HG03045 (cell line): ENCODE measurements around the gene ARL5C.
"Not testable (repeated sequence)": the region's sequence is repeated elsewhere in the genome, so short reads cannot be mapped to it uniquely, and the experiment has no call there.

ENCODE experiments used
- ATAC-seq: cut with Tn5 transposase; IDR thresholded peaks from one replicate; pipeline ENCODE4 v1.9.1; 2021; ENCODE audit warnings: mild to moderate bottlenecking, moderate library complexity; ENCODE audit not compliant: unreplicated experiment

ARL5C gene

DNA sequence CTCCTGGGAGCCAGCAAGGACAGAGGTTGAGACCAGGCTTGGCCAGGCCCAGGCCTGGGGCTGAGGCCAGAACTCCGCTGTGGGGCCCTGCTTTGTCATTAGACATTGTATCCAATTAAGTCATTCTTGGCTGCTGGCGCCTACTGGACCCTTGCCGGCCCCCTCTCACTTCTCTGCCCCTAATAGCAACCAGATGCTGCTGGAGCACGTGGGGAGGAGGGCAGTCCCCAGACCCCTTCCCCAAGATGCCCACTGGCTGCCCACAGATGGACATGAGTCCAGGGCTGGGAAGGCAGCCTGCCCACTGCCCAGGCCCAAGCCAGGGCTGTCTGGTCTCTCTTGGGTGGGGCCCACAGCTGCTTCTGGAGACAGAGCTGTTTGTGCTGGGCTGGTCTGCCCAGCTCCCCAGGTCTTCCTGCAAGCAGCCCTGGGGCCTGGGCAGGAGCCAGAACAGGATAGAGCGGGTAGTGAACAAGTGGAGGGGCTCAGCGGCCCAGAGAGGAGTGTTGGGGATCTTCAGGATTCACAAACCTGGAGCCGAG is 22.3 kb downstream of the ARL5C start:
- no peak for ATAC-seq

GRCh38 chr17:39141915-39142664 is 23.9 kb downstream of the ARL5C start:
- no peak for ATAC-seq

GRCh38 chr17:39141294-39141693 is 24.7 kb downstream of the ARL5C start:
- ATAC-seq: no peak

GRCh38 chr17:39139561-39139960 is 26.4 kb downstream of the ARL5C start:
- ATAC-seq: no peak

- ATAC-seq: no peak
Observed at GRCh38 chr17:39139161-39139511, 26.8 kb downstream of the ARL5C start.

DNA sequence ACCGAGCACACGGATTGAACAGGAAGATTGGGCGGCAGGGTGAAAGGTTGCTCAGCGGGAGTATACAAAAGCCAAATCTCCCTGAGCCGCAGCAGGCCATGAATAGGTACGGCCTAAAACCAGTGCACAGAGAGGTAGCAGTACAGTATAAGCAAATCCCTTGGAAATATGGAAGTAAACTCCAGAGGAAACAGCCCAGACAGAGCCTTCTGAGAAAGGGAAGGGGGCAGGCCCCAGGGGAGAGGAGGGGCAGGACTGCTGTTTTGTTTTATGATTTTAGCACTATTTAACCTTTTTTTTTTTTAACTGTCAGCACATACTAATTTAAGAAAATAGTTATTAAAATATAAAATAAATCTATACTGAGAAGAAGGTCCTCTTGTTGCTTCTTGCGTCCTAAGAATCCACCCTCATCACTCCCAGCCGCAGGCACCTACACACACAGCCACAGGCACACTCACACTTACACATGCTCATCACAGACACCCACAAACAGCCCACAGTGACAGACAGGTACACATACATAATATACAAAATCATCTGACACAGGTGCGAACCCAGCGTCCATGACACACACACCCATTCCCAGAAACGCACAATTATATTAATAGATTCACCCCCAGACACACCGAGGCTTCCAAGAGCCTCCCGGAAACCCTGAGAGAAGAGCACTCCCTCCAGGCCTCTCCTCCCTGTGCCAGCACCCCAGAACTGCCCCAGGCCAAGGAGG is 27.4 kb downstream of the ARL5C start:
- ATAC-seq: no peak

DNA sequence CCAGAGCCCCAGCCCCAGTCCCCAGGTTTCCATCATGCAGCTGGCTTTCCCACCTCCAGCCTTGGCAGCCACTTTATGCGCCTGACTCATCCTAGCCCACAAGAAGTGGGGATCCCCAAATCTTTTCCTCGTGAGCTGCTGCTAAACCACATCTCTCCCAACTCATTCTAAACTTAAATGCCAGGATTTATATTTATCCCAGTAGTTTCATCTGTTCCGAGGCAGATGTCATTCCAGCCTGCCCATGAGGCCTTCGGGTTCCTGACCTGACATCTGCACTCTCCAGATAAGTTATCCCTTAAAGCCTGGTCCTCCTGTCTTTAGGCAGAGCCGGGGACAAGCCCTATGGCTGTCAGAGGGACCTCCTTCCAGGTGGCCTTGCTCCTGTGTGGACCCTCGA is 31.1 kb downstream of the ARL5C start:
- no peak for ATAC-seq

- ATAC-seq: no peak
Observed at GRCh38 chr17:39132192-39132610, 33.8 kb downstream of the ARL5C start.

DNA sequence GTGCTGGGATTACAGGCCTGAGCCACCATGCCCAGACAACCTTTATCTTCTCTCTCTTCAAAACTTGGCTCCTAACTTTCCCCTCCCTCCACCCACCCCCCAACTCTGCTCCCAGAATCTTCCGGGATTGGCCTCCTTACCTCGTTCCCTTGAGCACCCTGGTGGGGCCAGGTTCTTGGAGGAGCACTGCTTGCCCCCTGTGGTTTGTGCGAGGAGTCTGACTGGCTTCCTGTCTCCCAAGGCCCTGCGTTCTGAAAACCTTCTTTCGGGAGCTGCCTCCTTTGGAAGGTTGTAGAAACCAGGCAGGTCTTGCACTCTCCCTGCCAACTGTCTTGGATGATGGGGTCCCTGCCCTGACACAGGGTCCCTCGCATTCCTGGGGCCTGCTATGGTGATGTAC is 34.3 kb downstream of the ARL5C start:
- ATAC-seq: no peak

DNA sequence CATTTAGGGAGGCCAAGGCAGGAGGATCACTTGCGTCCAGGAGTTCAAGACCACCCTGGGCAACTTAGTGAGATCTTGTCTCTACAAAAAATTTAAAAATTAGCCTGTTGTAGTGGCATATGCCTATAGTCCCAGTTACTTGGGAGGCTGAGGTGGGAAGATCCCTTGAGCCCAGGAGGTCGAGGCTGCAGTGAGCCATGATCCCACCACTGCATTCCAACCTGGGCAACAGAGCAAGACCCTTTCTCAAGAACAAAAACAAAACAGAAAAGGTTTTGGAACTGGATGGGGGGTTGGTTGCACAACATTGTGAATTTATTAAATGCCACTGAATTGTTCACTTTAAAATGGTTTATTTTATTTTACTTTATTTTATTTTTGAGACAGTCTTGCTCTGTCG is 35.8 kb downstream of the ARL5C start:
- no peak for ATAC-seq

- not testable (repeated sequence) for ATAC-seq
Observed at GRCh38 chr17:39129544-39129943, 36.4 kb downstream of the ARL5C start.

- no peak for ATAC-seq
Observed at GRCh38 chr17:39126436-39126835, 39.5 kb downstream of the ARL5C start.

- ATAC-seq: no peak
Observed at GRCh38 chr17:39125143-39125875, 40.7 kb downstream of the ARL5C start.

DNA sequence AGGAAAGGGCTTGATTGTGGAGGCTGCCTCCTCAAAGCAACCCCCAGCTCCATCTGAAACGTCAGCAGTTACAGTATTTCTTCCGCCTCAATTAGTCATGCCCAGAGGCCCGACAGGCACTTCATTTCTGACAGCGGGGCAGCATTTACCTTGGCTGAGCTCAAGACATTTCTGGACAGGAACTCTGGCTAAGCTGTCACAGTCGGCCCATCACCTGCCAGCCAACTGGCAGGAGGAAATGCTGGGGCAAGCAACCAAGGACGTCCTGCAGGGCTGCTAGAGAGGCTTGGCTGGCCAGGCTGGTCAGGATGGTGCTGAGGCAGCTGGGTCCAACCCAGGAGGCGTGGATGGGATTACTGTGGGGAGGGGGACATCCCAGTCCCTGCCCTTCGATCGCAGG is 42.3 kb downstream of the ARL5C start:
- ATAC-seq: no peak

DNA sequence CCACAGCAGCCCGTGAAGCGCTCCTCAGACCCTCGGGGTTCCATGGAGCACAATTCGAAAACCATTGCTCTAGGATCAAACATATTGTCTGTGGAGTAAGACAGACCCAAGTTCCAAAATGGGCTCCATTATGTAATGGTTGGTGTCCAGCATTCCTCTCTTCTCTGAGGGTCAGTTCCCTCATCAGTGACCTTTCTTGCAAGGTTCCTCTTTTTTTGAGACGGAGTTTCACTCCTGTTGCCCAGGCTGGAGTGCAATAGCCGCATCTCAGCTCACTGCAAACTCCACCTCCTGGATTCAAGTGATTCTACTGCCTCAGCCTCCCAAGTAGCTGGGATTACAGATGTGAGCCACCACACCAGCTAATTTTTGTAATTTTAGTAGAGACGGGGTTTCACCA is 43.0 kb downstream of the ARL5C start:
- no peak for ATAC-seq

GRCh38 chr17:39121919-39122318 is 44.0 kb downstream of the ARL5C start:
- ATAC-seq: not testable (repeated sequence)

DNA sequence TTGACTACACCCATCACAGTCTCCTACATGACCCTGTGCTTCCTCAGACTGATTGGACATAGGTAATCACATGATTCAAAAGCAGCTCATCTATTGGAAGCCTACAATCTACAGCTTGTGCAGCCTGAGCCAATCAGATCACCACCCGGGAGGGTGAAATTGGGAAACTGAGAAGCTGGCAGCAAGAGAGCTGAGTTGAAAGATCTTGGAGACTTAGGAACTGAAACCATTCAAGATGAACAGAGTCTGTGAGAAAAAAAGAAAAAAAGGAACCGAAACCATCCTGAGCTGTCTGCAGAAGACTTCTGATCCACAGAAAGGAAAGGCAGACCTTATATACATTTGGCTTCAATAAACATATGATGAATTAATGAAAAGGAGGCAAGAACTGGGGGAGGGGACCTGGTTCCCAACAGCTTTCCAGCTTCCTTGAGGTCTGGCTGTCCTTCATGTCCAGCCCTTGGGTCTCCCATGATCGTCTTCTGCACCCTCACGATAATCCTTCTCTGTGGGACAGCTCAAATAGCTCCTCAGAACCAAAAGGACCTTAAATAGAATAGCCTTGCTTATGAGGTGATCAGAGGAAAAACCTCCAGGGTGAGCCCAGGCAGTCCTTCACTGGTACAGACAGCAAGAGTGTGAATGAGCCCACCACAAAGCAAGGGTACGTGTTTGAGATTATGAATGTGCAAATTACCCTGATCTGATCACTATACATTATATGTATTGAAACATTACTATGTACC is 47.1 kb downstream of the ARL5C start:
- ATAC-seq: no peak

- no peak for ATAC-seq
Observed at GRCh38 chr17:39116224-39116623, 49.7 kb downstream of the ARL5C start.

DNA sequence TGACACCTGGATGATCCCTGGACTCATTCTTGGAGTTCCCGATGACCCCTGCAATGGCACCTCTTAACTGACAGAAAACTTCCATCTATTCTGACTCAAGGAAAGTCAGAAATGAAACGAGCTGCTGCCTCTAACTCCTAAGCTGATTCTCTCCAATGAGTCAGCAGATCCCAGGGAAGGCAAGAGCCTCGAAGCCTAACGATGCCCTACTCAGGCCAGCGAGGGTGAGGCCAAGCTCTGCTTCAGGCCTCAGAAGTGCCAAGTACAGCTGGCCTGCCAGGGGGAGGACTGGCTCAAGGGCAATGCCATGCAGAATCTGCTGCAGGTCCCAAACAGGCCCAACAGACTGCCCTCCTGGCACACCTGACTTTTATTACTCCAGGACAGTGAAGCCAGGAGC is 50.8 kb downstream of the ARL5C start:
- no peak for ATAC-seq

DNA sequence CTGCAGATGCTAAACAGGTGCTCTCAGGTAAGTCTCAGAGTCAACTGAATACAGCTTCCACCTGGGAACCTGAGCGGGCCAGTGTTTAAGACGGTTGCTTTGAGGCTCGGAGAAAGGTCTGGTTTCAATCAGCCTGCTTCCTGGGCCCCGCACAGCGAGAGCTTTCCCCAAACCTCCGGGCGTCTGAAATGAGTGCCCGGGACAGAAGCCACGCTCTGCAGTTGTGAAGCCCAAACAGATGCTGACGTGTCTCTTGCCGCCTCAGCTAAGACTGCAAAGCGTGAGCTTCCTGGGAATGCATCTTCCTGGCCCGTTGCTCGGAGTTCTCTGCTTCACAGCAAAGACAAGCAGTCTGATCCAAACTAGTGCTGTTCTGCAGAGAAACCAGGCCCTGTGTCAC is 51.2 kb downstream of the ARL5C start:
- ATAC-seq: no peak

DNA sequence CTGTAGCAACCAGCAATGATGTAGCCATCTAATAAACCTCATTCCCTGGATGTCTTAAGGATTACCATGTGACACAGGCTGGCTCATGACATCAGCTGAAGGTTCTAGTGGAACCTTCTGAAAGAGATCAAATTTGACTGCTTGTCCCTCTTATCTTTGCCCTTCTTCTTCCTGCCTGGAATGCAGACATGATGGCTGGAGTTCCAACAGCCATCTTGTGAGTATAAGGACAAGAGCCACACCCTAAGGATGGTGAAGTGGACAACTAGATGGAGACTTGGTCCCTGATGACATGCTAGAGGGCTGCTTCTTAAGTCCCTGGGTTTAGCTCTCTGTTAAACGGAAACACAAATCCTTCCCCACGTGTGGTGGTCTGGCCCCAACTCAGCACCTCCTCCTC is 52.1 kb downstream of the ARL5C start:
- no peak for ATAC-seq
